Upper lobe of left lung (tissue), 6 donors: ENCODE measurements around the gene CCDC167. TPM values are rescaled to one million over a fixed set of nuclear protein-coding genes. Genes with fewer than 3 reads are reported as not detected.

Experiments
- ATAC-seq, 2 donors: fragments of 200-7000 bp; cut with Tn5 transposase; one replicate each; pipeline ENCODE4 v1.9.1; 2022; ENCODE audit warnings: mild to moderate bottlenecking in 2 of 2, moderate library complexity in 2 of 2; ENCODE audit not compliant: low FRiP score in 2 of 2
- DNase-seq, 2 donors: peaks; one replicate each; pipeline ENCODE4 v3.0.0-alpha.2; 2019 to 2020
- H3K27ac ChIP-seq, 4 donors: fragments of 200-600 bp; sonication (generic); one replicate each; pipeline ENCODE4 v1.5.1; 2016 to 2019
- H3K27me3 ChIP-seq, 4 donors: fragments of 200-600 bp; sonication (generic); one replicate each; pipeline ENCODE4 v1.5.1; 2017 to 2019
- H3K36me3 ChIP-seq, 4 donors: fragments of 200-600 bp; sonication (generic); one replicate each; pipeline ENCODE4 v1.5.1; 2016 to 2019
- H3K4me1 ChIP-seq, 4 donors: fragments of 200-600 bp; sonication (generic); one replicate each; pipeline ENCODE4 v1.5.1; 2018 to 2019
- H3K4me3 ChIP-seq, 4 donors: fragments of 200-600 bp; sonication (generic); one replicate each; pipeline ENCODE4 v1.5.1; 2017 to 2019; ENCODE audit warnings: mild to moderate bottlenecking in 2 of 4, moderate library complexity in 1 of 4
- H3K9me3 ChIP-seq, 4 donors: fragments of 200-600 bp; sonication (generic); one replicate each; pipeline ENCODE4 v1.5.1; 2018 to 2019
- EP300 ChIP-seq, 4 donors: sonication (generic); formaldehyde crosslinking; IDR thresholded peaks; one replicate each; pipeline ENCODE4 v1.5.1; 2017; ENCODE audit warnings: antibody characterized with exemption in 4 of 4, control low read depth in 2 of 4
- POLR2A ChIP-seq, 4 donors: fragments of 450-650 bp; IDR thresholded peaks; one replicate each; pipeline ENCODE4 v1.5.1; 2016 to 2017; ENCODE audit warnings: antibody characterized with exemption in 4 of 4, mild to moderate bottlenecking in 2 of 4
- POLR2AphosphoS5 ChIP-seq, 2 donors: sonication (generic); formaldehyde crosslinking; IDR thresholded peaks; one replicate each; pipeline ENCODE4 v1.5.1; 2017; ENCODE audit warnings: antibody characterized with exemption in 2 of 2
- WGBS, 2 donors: methylation state at CpG; one replicate each; pipeline ENCODE4 v1.1.5; 2017 to 2018; 5-methylcytosine and 5-hydroxymethylcytosine counted together
- total RNA-seq, 6 donors: library from RNA; depleted of rRNA in 4 of 6; stranded (reverse); fragments of >200 nt in 4 of 6; gene quantifications; one replicate each; pipeline versions ENCODE4 v1.1.0 to v1.2.1, GENCODE V29; 2016 to 2021
- TF ChIP-seq, protein P1 (sequence below), 6 experiments: fragments of 450-650 bp in 4 of 6; fragments of 200-600 bp in 2 of 6; sonication (generic) in 2 of 6; IDR thresholded peaks; one replicate each; pipeline ENCODE4 v1.5.1; 2016 to 2019; ENCODE audit warnings: antibody characterized with exemption in 6 of 6
- donor health status: DM: no; HTN: no; CAD: no; lungs with moderate emphysema.
- donor health status: DM: no; HTN: yes; CAD: no; lungs with severe emphysema.

CCDC167 gene
- total RNA-seq, 6 donors from 2014 or later = 9.7 to 45.0 (median 16.7) TPM; not detected in 1

DNA sequence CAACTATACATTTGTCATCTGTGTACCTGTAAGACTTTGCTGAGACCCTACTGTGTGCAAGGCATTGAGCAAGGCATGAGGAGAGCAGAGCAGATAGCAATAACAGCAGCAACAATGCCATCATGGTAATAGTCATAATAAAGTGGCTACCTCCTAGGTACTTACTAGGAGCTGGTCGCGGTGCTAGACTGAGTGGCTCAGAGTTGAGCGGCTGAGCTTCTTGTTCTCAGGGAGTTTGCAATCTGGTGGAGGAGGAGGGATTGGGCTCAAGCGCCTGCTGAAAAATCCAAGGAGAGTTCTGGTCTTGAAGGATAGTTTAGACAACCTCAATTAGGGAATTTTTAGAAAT is 25.3 kb upstream of the CCDC167 start:
- Histone ChIP-seq H3K9me3 (no peaks in the 10 kb centered on the region), H3K4me1 (no peaks in the 10 kb centered on the region), H3K36me3 (no peaks in the 10 kb centered on the region), H3K4me3 (no peak overlapping the region), H3K27ac (no peak overlapping the region), H3K27me3 (no peaks in the 10 kb centered on the region)
- 78 to 84% methylated on average over 4 of the region's 4 CpGs for WGBS, 2 donors
- no peak for TF ChIP-seq POLR2AphosphoS5 (IDR thresholded peaks at IDR 0.05)
- TF ChIP-seq, protein P1, sequence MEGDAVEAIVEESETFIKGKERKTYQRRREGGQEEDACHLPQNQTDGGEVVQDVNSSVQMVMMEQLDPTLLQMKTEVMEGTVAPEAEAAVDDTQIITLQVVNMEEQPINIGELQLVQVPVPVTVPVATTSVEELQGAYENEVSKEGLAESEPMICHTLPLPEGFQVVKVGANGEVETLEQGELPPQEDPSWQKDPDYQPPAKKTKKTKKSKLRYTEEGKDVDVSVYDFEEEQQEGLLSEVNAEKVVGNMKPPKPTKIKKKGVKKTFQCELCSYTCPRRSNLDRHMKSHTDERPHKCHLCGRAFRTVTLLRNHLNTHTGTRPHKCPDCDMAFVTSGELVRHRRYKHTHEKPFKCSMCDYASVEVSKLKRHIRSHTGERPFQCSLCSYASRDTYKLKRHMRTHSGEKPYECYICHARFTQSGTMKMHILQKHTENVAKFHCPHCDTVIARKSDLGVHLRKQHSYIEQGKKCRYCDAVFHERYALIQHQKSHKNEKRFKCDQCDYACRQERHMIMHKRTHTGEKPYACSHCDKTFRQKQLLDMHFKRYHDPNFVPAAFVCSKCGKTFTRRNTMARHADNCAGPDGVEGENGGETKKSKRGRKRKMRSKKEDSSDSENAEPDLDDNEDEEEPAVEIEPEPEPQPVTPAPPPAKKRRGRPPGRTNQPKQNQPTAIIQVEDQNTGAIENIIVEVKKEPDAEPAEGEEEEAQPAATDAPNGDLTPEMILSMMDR (IDR thresholded peaks at IDR 0.05) = no peak
- TF ChIP-seq EP300 (IDR thresholded peaks at IDR 0.05) = no peak
- no peak for TF ChIP-seq POLR2A (IDR thresholded peaks at IDR 0.05)
- ATAC-seq = no peak
- DNase-seq = no peak

DNA sequence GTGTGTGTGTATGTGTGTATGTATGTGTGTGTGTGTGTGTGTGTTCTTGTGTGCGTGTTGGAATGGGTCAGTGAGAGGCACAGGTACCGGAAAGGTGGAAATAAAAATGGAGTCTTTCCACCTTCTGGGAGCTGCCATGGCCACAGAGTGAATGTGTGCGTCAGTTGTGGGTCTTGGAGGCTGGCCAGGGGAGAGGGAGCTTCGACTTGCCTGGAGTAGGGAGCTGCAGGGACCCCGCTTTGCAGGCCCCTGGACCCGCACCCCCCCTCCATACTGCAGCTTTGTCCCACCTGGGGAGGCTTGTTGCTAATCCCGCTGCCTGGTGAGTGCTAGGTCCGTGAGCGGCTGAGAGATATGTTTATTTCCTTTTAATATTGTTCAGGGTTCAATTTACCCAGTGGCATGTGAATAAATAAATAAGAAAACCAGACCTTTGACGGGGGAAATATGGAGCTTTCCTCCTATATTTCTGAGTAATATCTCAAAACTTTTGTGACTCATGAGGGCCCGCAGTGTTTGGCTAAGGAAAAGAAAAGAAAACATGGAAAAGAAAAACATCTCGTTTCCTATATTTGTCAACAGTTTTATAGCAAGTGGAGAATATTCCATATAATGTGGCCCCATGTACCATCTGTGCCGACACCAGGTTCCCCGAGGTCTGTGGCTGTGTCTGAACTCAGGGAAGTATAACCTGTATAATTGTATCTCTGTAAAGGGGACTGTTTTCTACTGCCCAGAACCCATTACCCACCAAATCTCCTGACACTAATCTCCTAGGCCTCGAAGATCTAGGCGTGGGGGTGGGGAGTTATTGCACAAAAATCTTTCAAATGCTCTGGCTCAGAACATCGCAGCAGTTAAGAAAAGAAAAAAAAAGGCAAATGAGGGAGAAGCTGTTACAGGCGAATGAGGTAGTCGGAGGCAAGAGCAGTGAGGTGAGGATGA is 24.6 kb upstream of the CCDC167 start:
- Histone ChIP-seq H3K9me3 (no peaks in the 10 kb centered on the region), H3K27me3 (no peaks in the 10 kb centered on the region), H3K36me3 (no peaks in the 10 kb centered on the region), H3K27ac (no peak overlapping the region), H3K4me1 (no peaks in the 10 kb centered on the region), H3K4me3 (no peak overlapping the region)
- ATAC-seq = no peak
- TF ChIP-seq POLR2A (IDR thresholded peaks at IDR 0.05) (no peak), EP300 (IDR thresholded peaks at IDR 0.05) (no peak), POLR2AphosphoS5 (IDR thresholded peaks at IDR 0.05) (no peak)
- TF ChIP-seq, protein P1 (IDR thresholded peaks at IDR 0.05) = no peak
- DNase-seq = no peak
- 75 to 79% methylated on average over 19 of the region's 19 CpGs for WGBS, 2 donors

- no peaks in the 10 kb centered on the region for H3K27me3 ChIP-seq
- WGBS, 2 donors = 62 to 74% methylated on average over 7 of the region's 7 CpGs
Measured at GRCh38 chr6:37523412-37523811, 23.7 kb upstream of the CCDC167 start.

DNA sequence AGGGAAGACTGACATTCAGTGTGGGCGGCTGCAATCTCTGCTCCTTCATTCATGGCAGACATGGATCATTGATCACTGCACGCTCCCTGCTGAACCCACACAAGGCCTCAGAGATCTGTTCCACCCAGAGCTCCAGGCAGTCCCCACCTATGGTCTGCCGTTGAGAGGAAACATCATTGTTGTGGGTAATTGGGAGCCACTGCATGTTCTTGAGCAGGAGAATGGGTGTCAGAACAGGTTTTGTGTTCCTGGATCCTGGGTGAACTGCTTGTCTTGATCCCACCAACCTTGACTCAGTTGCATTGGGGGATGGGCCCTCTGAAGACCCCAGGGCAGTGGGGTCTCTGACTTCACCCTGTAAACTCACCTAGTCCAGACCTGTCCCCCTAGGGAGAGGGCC is 23.1 kb upstream of the CCDC167 start:
- H3K4me1 ChIP-seq = no peaks in the 10 kb centered on the region
- no peaks in the 10 kb centered on the region for H3K9me3 ChIP-seq
- H3K36me3 ChIP-seq = no peaks in the 10 kb centered on the region
- TF ChIP-seq, protein P1 (IDR thresholded peaks at IDR 0.05) = no peak
- TF ChIP-seq POLR2AphosphoS5 (IDR thresholded peaks at IDR 0.05) (no peak), EP300 (IDR thresholded peaks at IDR 0.05) (no peak), POLR2A (IDR thresholded peaks at IDR 0.05) (no peak)
- ATAC-seq = no peak
- no peak overlapping the region for H3K27ac ChIP-seq
- no peaks in the 10 kb centered on the region for H3K27me3 ChIP-seq
- H3K4me3 ChIP-seq = no peak overlapping the region
- DNase-seq = no peak
- 87 to 92% methylated on average over 2 to 3 of the region's 3 CpGs for WGBS, 2 donors

More at GRCh38 chr6:37523412-37523811, 23.7 kb upstream of the CCDC167 start:
- ATAC-seq = no peak
- no peak for DNase-seq
- no peak for TF ChIP-seq POLR2A (IDR thresholded peaks at IDR 0.05)
- no peak for TF ChIP-seq POLR2AphosphoS5 (IDR thresholded peaks at IDR 0.05)
- no peak for TF ChIP-seq EP300 (IDR thresholded peaks at IDR 0.05)
- TF ChIP-seq, protein P1 (IDR thresholded peaks at IDR 0.05) = no peak
- H3K4me3 ChIP-seq = no peak overlapping the region
- no peaks in the 10 kb centered on the region for H3K9me3 ChIP-seq
- no peaks in the 10 kb centered on the region for H3K36me3 ChIP-seq
- H3K4me1 ChIP-seq = no peaks in the 10 kb centered on the region
- H3K27ac ChIP-seq = no peak overlapping the region
